CD14-positive monocyte (primary cell): ENCODE results near the gene RABL3. TPM values are rescaled to one million over a fixed set of nuclear protein-coding genes. Genes with fewer than 3 reads are reported as not detected.

Experiments used
- DNase-seq, 3 donors: peaks; one replicate each; pipeline ENCODE4 v3.0.0-alpha.2; 2011 to 2022
- H2AFZ ChIP-seq: 2 replicates; pipeline ENCODE4 v1.6.0; 2012; ENCODE audit warnings: mild to moderate bottlenecking, low read depth, low read length, inconsistent platforms; ENCODE audit not compliant: insufficient read depth, poor library complexity, severe bottlenecking
- H3K27ac ChIP-seq, 2 donors: 1 replicate in 1 of 2; 2 replicates in 1 of 2; pipeline ENCODE4 v1.5.1; 2012 to 2013; ENCODE audit warnings: low read length in 2 of 2, control low read depth in 1 of 2, inconsistent platforms in 1 of 2, low read depth in 1 of 2, mild to moderate bottlenecking in 1 of 2
- H3K27me3 ChIP-seq, 2 donors: one replicate each; pipeline versions ENCODE4 v1.6.0 to v1.6.1; 2011 to 2013; ENCODE audit warnings: low read length in 2 of 2; ENCODE audit not compliant: control insufficient read depth in 2 of 2, insufficient read depth in 2 of 2
- H3K36me3 ChIP-seq, 2 donors: replicated peaks in 1 of 2; 1 replicate in 1 of 2; 2 replicates in 1 of 2; pipeline versions ENCODE4 v1.5.1 to v1.6.1; 2012 to 2013; ENCODE audit warnings: low read length in 2 of 2, control low read depth in 1 of 2, inconsistent platforms in 1 of 2, mild to moderate bottlenecking in 1 of 2; ENCODE audit not compliant: insufficient read depth in 2 of 2, control insufficient read depth in 1 of 2
- H3K4me1 ChIP-seq, 2 donors: 1 replicate in 1 of 2; 2 replicates in 1 of 2; pipeline versions ENCODE4 v1.5.1 to v1.6.1; 2012 to 2013; ENCODE audit warnings: low read length in 2 of 2, control low read depth in 1 of 2, inconsistent platforms in 1 of 2, mild to moderate bottlenecking in 1 of 2, moderate library complexity in 1 of 2; ENCODE audit not compliant: insufficient read depth in 2 of 2, control insufficient read depth in 1 of 2
- H3K4me2 ChIP-seq: replicated peaks from 2 replicates; pipeline ENCODE3; 2012; ENCODE audit warnings: low read length, moderate library complexity, mild to moderate bottlenecking; ENCODE audit not compliant: poor library complexity, severe bottlenecking; ENCODE audit errors: extremely low read depth
- H3K4me3 ChIP-seq, 3 experiments: fragments of 200-600 bp in 1 of 3; sonication (generic) in 1 of 3; replicated peaks in 1 of 3; 1 replicate in 2 of 3; 2 replicates in 1 of 3; pipeline ENCODE4 v1.5.1; 2011 to 2013; ENCODE audit warnings: low read length in 3 of 3, mild to moderate bottlenecking in 3 of 3, control low read depth in 2 of 3, low read depth in 2 of 3, inconsistent platforms in 1 of 3, moderate library complexity in 1 of 3
- H3K79me2 ChIP-seq: 2 replicates; pipeline ENCODE4 v1.6.0; 2012; ENCODE audit warnings: mild to moderate bottlenecking, control low read depth, inconsistent platforms, low read length, moderate library complexity; ENCODE audit not compliant: insufficient read depth
- H3K9ac ChIP-seq: 2 replicates; pipeline ENCODE4 v1.6.0; 2017; ENCODE audit warnings: low read length, mild to moderate bottlenecking; ENCODE audit not compliant: insufficient read depth, poor library complexity, severe bottlenecking
- H3K9me3 ChIP-seq, 2 donors: replicated peaks in 1 of 2; 1 replicate in 1 of 2; 2 replicates in 1 of 2; pipeline versions ENCODE4 v1.5.1 to v1.6.1; 2012 to 2013; ENCODE audit warnings: low read length in 2 of 2, control low read depth in 1 of 2; ENCODE audit not compliant: control insufficient read depth in 1 of 2, insufficient read depth in 1 of 2
- H4K20me1 ChIP-seq: 2 replicates; pipeline ENCODE4 v1.6.0; 2012; ENCODE audit warnings: mild to moderate bottlenecking, low read length, control low read depth, moderate library complexity; ENCODE audit not compliant: insufficient read depth
- H3K27ac Mint-ChIP-seq, 7 donors: one replicate each; pipeline ENCODE4 v1.8.0; 2020; ENCODE audit warnings: mild to moderate bottlenecking in 7 of 7, mixed read lengths in 7 of 7, moderate library complexity in 6 of 7, inconsistent platforms in 2 of 7
- H3K27me3 Mint-ChIP-seq, 3 donors: one replicate each; pipeline ENCODE4 v1.8.0; 2021 to 2022; ENCODE audit warnings: low read depth in 3 of 3, mild to moderate bottlenecking in 3 of 3, mixed read lengths in 3 of 3, moderate library complexity in 3 of 3, inconsistent platforms in 1 of 3
- H3K36me3 Mint-ChIP-seq, 2 donors: one replicate each; pipeline ENCODE4 v1.8.0; 2020; ENCODE audit warnings: mixed read lengths in 2 of 2, inconsistent platforms in 1 of 2, mild to moderate bottlenecking in 1 of 2
- H3K4me1 Mint-ChIP-seq: one replicate; pipeline ENCODE4 v1.8.0; 2020; ENCODE audit warnings: mild to moderate bottlenecking, mixed read lengths
- H3K4me3 Mint-ChIP-seq, 2 donors: one replicate each; pipeline ENCODE4 v1.8.0; 2020; ENCODE audit warnings: mild to moderate bottlenecking in 2 of 2, mixed read lengths in 2 of 2, moderate library complexity in 1 of 2
- H3K9me3 Mint-ChIP-seq, 7 donors: one replicate each; pipeline ENCODE4 v1.8.0; 2020 to 2022; ENCODE audit warnings: mixed read lengths in 7 of 7, mild to moderate bottlenecking in 6 of 7, moderate library complexity in 6 of 7, inconsistent platforms in 2 of 7
- CTCF ChIP-seq: fragments of 200-600 bp; IDR thresholded peaks from one replicate; pipeline ENCODE4 v1.8.0; 2022; ENCODE audit warnings: antibody characterized with exemption, mild to moderate bottlenecking
- WGBS: methylation state at CpG from one replicate; pipeline ENCODE4 v1.1.5; 2013; ENCODE audit warnings: missing lambda C conversion rate; ENCODE audit not compliant: insufficient coverage; 5-methylcytosine and 5-hydroxymethylcytosine counted together
- intact Hi-C, 2 donors: fragments of 100-400 bp; cut with micrococcal nuclease; formaldehyde crosslinking; loops; one replicate each; pipeline versions ENCODE4 v1.15.0 to v1.15.1; 2023
- polyA plus RNA-seq, 3 donors: library from polyadenylated mRNA; depleted of rRNA in 1 of 3; unstranded in 2 of 3; stranded (reverse) in 1 of 3; fragments of 300-500 nt in 2 of 3; fragments of >200 nt in 1 of 3; fragmentation: Illumina TruSeq in 2 of 3; gene quantifications; 1 replicate in 2 of 3; 2 replicates in 1 of 3; pipeline ENCODE4 v1.2.3, GENCODE V29; 2012 to 2021

Gene RABL3
- polyA plus RNA-seq, 3 donors, result 2.0 to 14.9 (median 11.5) TPM

- Histone ChIP-seq H3K27me3 (no peaks in the 10 kb centered on the region), H4K20me1 (peaks cover 13% of the 10 kb centered on the region), H3K4me1 (no peaks in the 10 kb centered on the region), H3K27ac (no peak overlapping the region), H3K79me2 (no peaks in the 10 kb centered on the region), H2AFZ (no peak overlapping the region), H3K9ac (no peak overlapping the region), H3K9me3 (no peaks in the 10 kb centered on the region), H3K4me2 (no peak overlapping the region), H3K36me3 (peaks cover 41 to 65% of the 10 kb centered on the region in 2 donors), H3K4me3 (no peak overlapping the region)
- Mint-ChIP-seq H3K4me3 (no peak overlapping the region), H3K27ac (no peak overlapping the region), H3K36me3 (peaks cover 14 to 16% of the 10 kb centered on the region in 2 donors), H3K4me1 (no peaks in the 10 kb centered on the region), H3K9me3 (no peaks in the 10 kb centered on the region), H3K27me3 (no peaks in the 10 kb centered on the region)
- no peak for TF ChIP-seq CTCF
- intact Hi-C loops, result no loop called here
- 100% methylated on average over 1 of the region's 2 CpGs for WGBS
- no peak for DNase-seq
Measured at GRCh38 chr3:120772081-120772480, 29.8 kb upstream of the RABL3 start.

GRCh38 chr3:120770891-120771290 is 28.6 kb upstream of the RABL3 start:
- peaks cover 20% of the 10 kb centered on the region for H4K20me1 ChIP-seq
- no peak overlapping the region for H3K9ac ChIP-seq
- peaks cover 31 to 53% of the 10 kb centered on the region in 2 donors for H3K36me3 ChIP-seq
- peaks cover 10% of the 10 kb centered on the region for H3K79me2 ChIP-seq
- no peaks in the 10 kb centered on the region for H3K4me1 Mint-ChIP-seq
- no peak for TF ChIP-seq CTCF
- H3K4me3 ChIP-seq, result no peak overlapping the region
- no peaks in the 10 kb centered on the region for H3K27me3 ChIP-seq
- H3K4me3 Mint-ChIP-seq, result no peak overlapping the region
- intact Hi-C loops, result no loop called here
- 85% methylated on average over 3 of the region's 4 CpGs for WGBS
- H3K27ac Mint-ChIP-seq, result no peak overlapping the region
- H3K27ac ChIP-seq, result no peak overlapping the region
- H3K4me2 ChIP-seq, result no peak overlapping the region
- H3K36me3 Mint-ChIP-seq, result peaks cover 16 to 19% of the 10 kb centered on the region in 2 donors
- H3K4me1 ChIP-seq, result no peaks in the 10 kb centered on the region
- H3K27me3 Mint-ChIP-seq, result peaks cover 0 to 2% (median 0%) of the 10 kb centered on the region in 3 donors
- no peaks in the 10 kb centered on the region for H3K9me3 Mint-ChIP-seq
- no peak overlapping the region for H2AFZ ChIP-seq
- DNase-seq, result no peak
- no peaks in the 10 kb centered on the region for H3K9me3 ChIP-seq
